Cardiac muscle cell (in vitro differentiated cells and primary cell): ENCODE results near the gene ASCC1. TPM values are rescaled to one million over a fixed set of nuclear protein-coding genes. Genes with fewer than 3 reads are reported as not detected.
A peak's percentile ranks its signal among the peaks of the same experiment; 100 is the strongest.
"Not testable (repeated sequence)": the region's sequence is repeated elsewhere in the genome, so short reads cannot be mapped to it uniquely, and the experiment has no call there.

Experiments used
- DNase-seq, 2 donors: peaks; one replicate each; pipeline versions ENCODE4 v3.0.0 to v3.0.0-alpha.2; 2010 to 2017; ENCODE audit warnings: low read depth in 1 of 2, low spot score in 1 of 2
- H3K27ac ChIP-seq: fragments of 200-600 bp; sonication (generic); 2 replicates; pipeline ENCODE4 v1.5.1; 2016
- H3K27me3 ChIP-seq: fragments of 200-600 bp; sonication (generic); 2 replicates; pipeline ENCODE4 v1.6.0; 2016; ENCODE audit warnings: control low read depth
- H3K36me3 ChIP-seq: fragments of 200-600 bp; sonication (generic); 2 replicates; pipeline ENCODE4 v1.5.1; 2016; ENCODE audit warnings: control low read depth
- H3K4me1 ChIP-seq: fragments of 200-600 bp; sonication (generic); 2 replicates; pipeline ENCODE4 v1.8.1; 2017; ENCODE audit warnings: low read depth, mild to moderate bottlenecking, mixed run types
- H3K4me3 ChIP-seq: fragments of 200-600 bp; sonication (generic); 2 replicates; pipeline ENCODE4 v1.5.1; 2016; ENCODE audit warnings: mild to moderate bottlenecking
- H3K9me3 ChIP-seq: fragments of 200-600 bp; sonication (generic); 2 replicates; pipeline ENCODE4 v1.5.1; 2017; ENCODE audit warnings: low read depth, mild to moderate bottlenecking, control low read depth
- polyA plus RNA-seq: library from polyadenylated mRNA; unstranded; fragments of >200 nt; fragmentation: Nextera tagmentation; extraction: Ambion mirVana; gene quantifications from 2 replicates; pipeline ENCODE4 v1.2.1, GENCODE V29; 2016
- total RNA-seq: library from RNA; depleted of rRNA; stranded (reverse); fragments of >200 nt; gene quantifications from 2 replicates; pipeline ENCODE4 v1.2.3, GENCODE V29; 2016
- TF ChIP-seq, protein P1 (sequence below): IDR thresholded peaks from 2 replicates; pipeline ENCODE4 v1.5.1; 2012; ENCODE audit warnings: low read depth, mild to moderate bottlenecking, low read length

Gene ASCC1
- total and polyA plus RNA-seq, 2 experiments from 2014 or later, result 41.3 to 58.4 TPM

DNA sequence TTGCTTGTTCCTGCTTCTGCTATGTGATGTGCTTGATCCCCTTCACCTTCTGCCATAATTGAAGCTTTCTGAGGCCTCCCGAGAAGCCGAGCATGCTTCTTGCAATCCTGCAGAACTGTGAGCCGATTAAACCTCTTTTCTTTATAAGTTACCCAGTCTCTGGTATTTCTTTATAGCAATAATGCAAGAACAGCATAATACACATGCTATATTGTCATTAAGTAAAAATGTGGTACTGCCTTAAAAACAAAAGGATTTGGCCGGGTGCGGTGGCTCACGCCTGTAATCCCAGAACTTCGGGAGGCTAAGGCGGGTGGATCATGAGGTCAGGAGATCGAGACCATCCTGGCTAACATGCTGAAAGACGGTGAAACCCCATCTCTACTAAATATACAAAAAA, 59.9 kb downstream of the ASCC1 start:
- Histone ChIP-seq H3K27ac (no peak overlapping the region), H3K27me3 (no peaks in the 10 kb centered on the region), H3K4me3 (no peak overlapping the region), H3K9me3 (no peaks in the 10 kb centered on the region), H3K36me3 (peaks cover 4% of the 10 kb centered on the region), H3K4me1 (no peaks in the 10 kb centered on the region)
- TF ChIP-seq, protein P1, sequence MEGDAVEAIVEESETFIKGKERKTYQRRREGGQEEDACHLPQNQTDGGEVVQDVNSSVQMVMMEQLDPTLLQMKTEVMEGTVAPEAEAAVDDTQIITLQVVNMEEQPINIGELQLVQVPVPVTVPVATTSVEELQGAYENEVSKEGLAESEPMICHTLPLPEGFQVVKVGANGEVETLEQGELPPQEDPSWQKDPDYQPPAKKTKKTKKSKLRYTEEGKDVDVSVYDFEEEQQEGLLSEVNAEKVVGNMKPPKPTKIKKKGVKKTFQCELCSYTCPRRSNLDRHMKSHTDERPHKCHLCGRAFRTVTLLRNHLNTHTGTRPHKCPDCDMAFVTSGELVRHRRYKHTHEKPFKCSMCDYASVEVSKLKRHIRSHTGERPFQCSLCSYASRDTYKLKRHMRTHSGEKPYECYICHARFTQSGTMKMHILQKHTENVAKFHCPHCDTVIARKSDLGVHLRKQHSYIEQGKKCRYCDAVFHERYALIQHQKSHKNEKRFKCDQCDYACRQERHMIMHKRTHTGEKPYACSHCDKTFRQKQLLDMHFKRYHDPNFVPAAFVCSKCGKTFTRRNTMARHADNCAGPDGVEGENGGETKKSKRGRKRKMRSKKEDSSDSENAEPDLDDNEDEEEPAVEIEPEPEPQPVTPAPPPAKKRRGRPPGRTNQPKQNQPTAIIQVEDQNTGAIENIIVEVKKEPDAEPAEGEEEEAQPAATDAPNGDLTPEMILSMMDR, result no peak
- no peak for DNase-seq

DNA sequence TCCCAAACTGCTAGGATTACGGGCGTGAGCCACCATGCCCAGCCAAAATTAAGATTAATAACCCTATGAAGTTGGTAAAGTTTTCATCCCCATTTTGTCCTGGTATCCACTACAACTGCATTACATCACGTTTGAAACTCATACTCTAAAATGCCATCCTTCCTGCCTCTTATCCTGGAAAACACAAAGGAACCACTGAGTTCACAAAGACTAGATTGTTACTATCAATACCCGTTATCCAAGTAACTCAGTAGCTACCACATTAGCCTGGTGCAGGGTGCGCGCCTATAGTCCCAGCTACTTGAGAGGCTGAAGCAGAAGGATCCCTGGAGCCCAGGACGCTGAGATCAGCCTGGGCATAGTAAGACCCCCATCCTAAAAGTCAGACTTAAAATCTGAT, 63.8 kb downstream of the ASCC1 start:
- H3K9me3 ChIP-seq, result no peaks in the 10 kb centered on the region
- no peak overlapping the region for H3K27ac ChIP-seq
- no peaks in the 10 kb centered on the region for H3K36me3 ChIP-seq
- DNase-seq, result no peak
- no peaks in the 10 kb centered on the region for H3K4me1 ChIP-seq
- TF ChIP-seq, protein P1, result no peak
- H3K4me3 ChIP-seq, result no peak overlapping the region
- no peaks in the 10 kb centered on the region for H3K27me3 ChIP-seq

DNA sequence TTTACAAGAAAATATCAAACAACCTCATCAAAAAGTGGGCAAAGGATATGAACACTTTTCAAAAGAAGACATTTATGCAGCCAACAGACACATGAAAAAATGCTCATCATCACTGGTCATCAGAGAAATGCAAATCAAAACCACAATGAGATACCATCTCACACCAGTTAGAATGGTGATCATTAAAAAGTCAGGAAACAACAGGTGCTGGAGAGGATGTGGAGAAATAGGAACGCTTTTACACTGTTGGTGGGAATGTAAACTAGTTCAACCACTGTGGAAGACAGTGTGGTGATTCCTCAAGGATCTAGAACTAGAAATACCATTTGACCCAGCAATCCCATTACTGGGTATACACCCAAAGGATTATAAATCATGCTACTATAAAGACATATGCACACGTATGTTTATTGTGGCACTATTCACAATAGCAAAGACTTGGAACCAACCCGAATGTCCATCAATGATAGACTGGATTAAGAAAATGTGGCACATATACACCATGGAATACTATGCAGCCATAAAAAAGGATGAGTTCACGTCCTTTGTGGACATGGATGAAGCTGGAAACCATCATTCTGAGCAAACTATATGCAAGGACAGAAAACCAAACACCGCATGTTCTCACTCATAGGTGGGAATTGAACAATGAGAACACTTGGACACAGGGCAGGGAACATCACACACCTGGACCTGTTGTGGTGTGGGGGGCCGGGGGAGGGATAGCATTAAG, 65.2 kb downstream of the ASCC1 start:
- not testable (repeated sequence) for H3K36me3 ChIP-seq, H3K4me3 ChIP-seq, DNase-seq, H3K9me3 ChIP-seq, H3K27me3 ChIP-seq, H3K27ac ChIP-seq
- H3K4me1 ChIP-seq, result peaks cover 10% of the 10 kb centered on the region

DNA sequence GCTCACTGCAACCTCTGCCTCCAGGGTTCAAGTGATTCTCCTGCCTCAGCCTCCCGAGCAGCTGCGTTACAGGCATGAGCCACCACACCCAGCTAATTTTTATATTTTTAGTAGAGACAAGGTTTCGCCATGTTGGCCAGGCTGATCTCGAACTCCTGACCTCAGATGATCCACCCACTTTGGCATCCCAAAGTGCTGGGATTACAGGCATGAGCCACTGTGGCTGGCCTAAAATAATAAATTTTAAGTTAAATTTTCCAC, 68.8 kb downstream of the ASCC1 start:
- peaks cover 18% of the 10 kb centered on the region for H3K4me1 ChIP-seq
- H3K36me3 ChIP-seq, H3K4me3 ChIP-seq, DNase-seq, H3K9me3 ChIP-seq, H3K27me3 ChIP-seq, H3K27ac ChIP-seq: not testable (repeated sequence)

DNA sequence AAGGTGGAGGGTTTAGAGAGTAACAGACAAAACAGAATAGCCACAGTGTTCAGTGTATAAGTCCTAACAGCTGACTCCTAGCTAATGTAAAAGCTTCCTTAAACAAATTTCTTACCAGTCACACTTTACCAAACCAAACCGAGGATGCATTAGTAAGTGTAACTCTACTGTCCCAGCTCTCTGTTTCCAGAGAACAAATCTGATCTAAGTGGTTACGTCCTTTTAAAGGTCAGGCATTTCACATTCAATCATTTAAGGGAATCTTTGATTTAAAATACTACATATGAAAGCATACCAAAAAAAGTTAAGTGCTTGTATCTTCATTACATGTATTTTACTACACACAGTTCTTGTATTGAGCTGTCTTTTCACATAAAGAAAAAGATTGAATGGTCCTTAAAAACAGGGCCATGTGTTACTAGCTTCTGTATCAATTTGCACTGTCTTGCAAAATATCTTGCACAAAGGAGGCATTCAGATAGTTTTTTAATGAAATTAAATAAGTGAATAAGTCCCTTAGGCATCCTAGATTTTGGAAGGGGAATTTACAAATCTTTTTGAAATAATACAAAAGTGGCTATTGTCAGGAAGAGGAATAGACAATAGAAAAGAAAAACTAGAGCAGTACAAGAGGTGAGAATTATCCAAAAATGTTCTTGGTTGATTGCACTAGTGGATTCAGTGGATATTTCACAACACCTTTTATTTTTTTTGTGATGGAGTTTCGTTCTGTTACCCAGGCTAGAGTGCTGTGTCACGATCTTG, 69.3 kb downstream of the ASCC1 start:
- Histone ChIP-seq H3K4me3 (no peak overlapping the region), H3K27me3 (no peaks in the 10 kb centered on the region), H3K27ac (peak overlapping the region; percentile 87), H3K9me3 (no peaks in the 10 kb centered on the region), H3K36me3 (no peaks in the 10 kb centered on the region), H3K4me1 (peaks cover 18% of the 10 kb centered on the region)
- DNase-seq, result peak in 1 of 2 donors; percentile 19
- TF ChIP-seq, protein P1, result no peak

DNA sequence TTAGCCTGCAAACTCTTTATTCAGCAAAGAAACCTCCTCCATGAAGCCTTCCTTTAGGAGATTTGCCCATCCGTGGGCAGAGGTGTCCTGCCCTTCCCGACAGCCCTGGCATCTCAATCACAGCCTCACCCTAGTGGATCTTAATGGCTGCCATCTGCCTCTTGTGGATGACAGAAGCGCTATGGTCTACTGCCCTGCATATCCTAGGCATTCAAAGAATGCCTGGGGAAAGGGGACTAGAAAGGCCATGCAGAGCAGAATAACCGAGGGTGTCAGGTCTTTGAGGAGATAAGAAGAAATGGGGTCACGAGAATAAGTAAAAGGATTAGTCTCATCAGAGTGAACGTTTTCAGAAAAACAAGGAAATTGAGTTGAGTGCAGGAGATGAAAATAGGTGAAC, 70.0 kb downstream of the ASCC1 start:
- H3K27ac ChIP-seq, result peak overlapping the region; percentile 87
- H3K4me3 ChIP-seq, result no peak overlapping the region
- H3K36me3 ChIP-seq, result no peaks in the 10 kb centered on the region
- TF ChIP-seq, protein P1, result no peak
- peaks cover 18% of the 10 kb centered on the region for H3K4me1 ChIP-seq
- peak in 1 of 2 donors; percentile 46 for DNase-seq
- no peaks in the 10 kb centered on the region for H3K9me3 ChIP-seq
- H3K27me3 ChIP-seq, result no peaks in the 10 kb centered on the region
